CD4-positive, alpha-beta T cell (primary cell): ENCODE results near the gene NTRK2. TPM values are rescaled to one million over a fixed set of nuclear protein-coding genes. Genes with fewer than 3 reads are reported as not detected.

Source experiments
- ATAC-seq: fragments of 200-7000 bp; cut with Tn5 transposase; one replicate; pipeline ENCODE4 v1.10.0; 2022; ENCODE audit warnings: mild to moderate bottlenecking; ENCODE audit not compliant: poor library complexity
- CTCF ChIA-PET: fragments of 350-600 bp; sonication (Branson Sonifier 250); formaldehyde crosslinking; loops from one replicate; lab custom pipeline; 2021; ENCODE audit warnings: antibody characterized with exemption, inconsistent platforms; lab: Charles Lee
- POLR2A ChIA-PET: fragments of 350-600 bp; sonication (Branson Sonifier 250); formaldehyde crosslinking; loops from one replicate; lab custom pipeline; 2021; ENCODE audit warnings: antibody characterized with exemption, inconsistent platforms; lab: Charles Lee
- DNase-seq, 14 experiments: peaks; one replicate each; pipeline ENCODE4 v3.0.0-alpha.2; 2013 to 2020; ENCODE audit warnings: mixed read lengths in 2 of 14
- H3K27ac ChIP-seq, 2 donors: one replicate each; pipeline versions ENCODE4 v1.5.1 to v1.7.0; 2013; ENCODE audit warnings: low read length in 2 of 2, low read depth in 1 of 2, mild to moderate bottlenecking in 1 of 2
- H3K27me3 ChIP-seq, 2 experiments: 1 replicate in 1 of 2; 2 replicates in 1 of 2; pipeline versions ENCODE4 v1.6.1 to v1.7.0; 2013; ENCODE audit warnings: low read length in 2 of 2, control low read depth in 1 of 2, mild to moderate bottlenecking in 1 of 2, moderate library complexity in 1 of 2; ENCODE audit not compliant: insufficient read depth in 2 of 2, control insufficient read depth in 1 of 2
- H3K36me3 ChIP-seq: one replicate; pipeline ENCODE4 v1.6.1; 2013; ENCODE audit warnings: low read length, control low read depth; ENCODE audit not compliant: insufficient read depth
- H3K4me1 ChIP-seq: one replicate; pipeline ENCODE4 v1.6.1; 2013; ENCODE audit warnings: low read length, control low read depth; ENCODE audit not compliant: insufficient read depth
- H3K4me3 ChIP-seq: one replicate; pipeline ENCODE4 v1.5.1; 2013; ENCODE audit warnings: mild to moderate bottlenecking, low read length, moderate library complexity
- H3K9me3 ChIP-seq, 2 experiments: 1 replicate in 1 of 2; 2 replicates in 1 of 2; pipeline versions ENCODE4 v1.6.1 to v1.7.0; 2013; ENCODE audit warnings: low read length in 2 of 2, mild to moderate bottlenecking in 2 of 2, control low read depth in 1 of 2, moderate library complexity in 1 of 2; ENCODE audit not compliant: control insufficient read depth in 1 of 2, insufficient read depth in 1 of 2
- H3K27ac Mint-ChIP-seq: one replicate; pipeline ENCODE4 v1.8.0; 2020; ENCODE audit warnings: mixed read lengths
- H3K27me3 Mint-ChIP-seq: one replicate; pipeline ENCODE4 v1.8.0; 2021; ENCODE audit warnings: mixed read lengths
- H3K36me3 Mint-ChIP-seq: one replicate; pipeline ENCODE4 v1.8.0; 2021; ENCODE audit warnings: low read depth, mixed read lengths
- H3K4me1 Mint-ChIP-seq: one replicate; pipeline ENCODE4 v1.8.0; 2021; ENCODE audit warnings: low read depth, mixed read lengths
- H3K4me3 Mint-ChIP-seq: one replicate; pipeline ENCODE4 v1.8.0; 2020; ENCODE audit warnings: mild to moderate bottlenecking, mixed read lengths
- H3K9me3 Mint-ChIP-seq: one replicate; pipeline ENCODE4 v1.8.0; 2020; ENCODE audit warnings: mixed read lengths
- intact Hi-C, 2 experiments: fragments of 100-400 bp; cut with DNase I in 1 of 2; cut with micrococcal nuclease in 1 of 2; formaldehyde crosslinking; loops; one replicate each; pipeline versions ENCODE4 v1.15.1 to v1.9.0; 2023 to 2025; cut with DNase I, micrococcal nuclease
- total RNA-seq, 174 experiments: library from RNA in 2 of 174; stranded (reverse) in 2 of 174; gene quantifications; one replicate each; pipeline ENCODE4 v1.2.3 and lab custom pipeline; 2021 to 2026
- TF ChIP-seq, protein P1 (sequence below): fragments of 200-600 bp; IDR thresholded peaks from one replicate; pipeline ENCODE4 v1.8.0; 2022; ENCODE audit warnings: antibody characterized with exemption, mild to moderate bottlenecking

The NTRK2 gene
- total RNA-seq, 2 experiments from 2014 or later = 0.06 to 0.14 TPM

DNA sequence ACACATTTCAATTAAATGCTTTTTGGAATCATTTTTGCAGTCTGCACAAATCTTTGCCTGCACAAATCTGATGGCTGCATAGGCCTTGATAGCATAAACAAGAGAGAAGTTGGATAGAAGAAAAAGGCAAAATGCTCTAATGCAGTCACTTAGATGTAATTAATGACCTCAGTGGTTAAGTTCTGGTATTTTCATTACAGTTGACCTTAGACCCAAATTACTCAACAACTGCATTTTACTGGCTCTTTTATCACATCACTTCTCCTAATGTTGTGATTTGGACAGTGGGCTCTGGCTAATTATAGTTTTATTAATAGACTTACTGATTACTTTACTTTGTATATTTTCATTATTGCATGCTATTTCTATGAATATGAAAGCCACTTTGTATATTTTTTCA lies 34.3 kb downstream of the NTRK2 start:
- Mint-ChIP-seq H3K4me1 (no peaks in the 10 kb centered on the region), H3K27me3 (peaks cover 8% of the 10 kb centered on the region), H3K4me3 (no peak overlapping the region), H3K36me3 (no peaks in the 10 kb centered on the region), H3K9me3 (no peaks in the 10 kb centered on the region), H3K27ac (no peak overlapping the region)
- Histone ChIP-seq H3K9me3 (no peaks in the 10 kb centered on the region), H3K4me1 (no peaks in the 10 kb centered on the region), H3K27ac (no peak overlapping the region), H3K4me3 (no peak overlapping the region), H3K36me3 (no peaks in the 10 kb centered on the region), H3K27me3 (no peaks in the 10 kb centered on the region)
- DNase-seq = no peak
- no peak for ATAC-seq
- CTCF ChIA-PET = no interaction called here
- intact Hi-C loops = no loop called here
- POLR2A ChIA-PET = no interaction called here
- TF ChIP-seq, protein P1, sequence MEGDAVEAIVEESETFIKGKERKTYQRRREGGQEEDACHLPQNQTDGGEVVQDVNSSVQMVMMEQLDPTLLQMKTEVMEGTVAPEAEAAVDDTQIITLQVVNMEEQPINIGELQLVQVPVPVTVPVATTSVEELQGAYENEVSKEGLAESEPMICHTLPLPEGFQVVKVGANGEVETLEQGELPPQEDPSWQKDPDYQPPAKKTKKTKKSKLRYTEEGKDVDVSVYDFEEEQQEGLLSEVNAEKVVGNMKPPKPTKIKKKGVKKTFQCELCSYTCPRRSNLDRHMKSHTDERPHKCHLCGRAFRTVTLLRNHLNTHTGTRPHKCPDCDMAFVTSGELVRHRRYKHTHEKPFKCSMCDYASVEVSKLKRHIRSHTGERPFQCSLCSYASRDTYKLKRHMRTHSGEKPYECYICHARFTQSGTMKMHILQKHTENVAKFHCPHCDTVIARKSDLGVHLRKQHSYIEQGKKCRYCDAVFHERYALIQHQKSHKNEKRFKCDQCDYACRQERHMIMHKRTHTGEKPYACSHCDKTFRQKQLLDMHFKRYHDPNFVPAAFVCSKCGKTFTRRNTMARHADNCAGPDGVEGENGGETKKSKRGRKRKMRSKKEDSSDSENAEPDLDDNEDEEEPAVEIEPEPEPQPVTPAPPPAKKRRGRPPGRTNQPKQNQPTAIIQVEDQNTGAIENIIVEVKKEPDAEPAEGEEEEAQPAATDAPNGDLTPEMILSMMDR = no peak

DNA sequence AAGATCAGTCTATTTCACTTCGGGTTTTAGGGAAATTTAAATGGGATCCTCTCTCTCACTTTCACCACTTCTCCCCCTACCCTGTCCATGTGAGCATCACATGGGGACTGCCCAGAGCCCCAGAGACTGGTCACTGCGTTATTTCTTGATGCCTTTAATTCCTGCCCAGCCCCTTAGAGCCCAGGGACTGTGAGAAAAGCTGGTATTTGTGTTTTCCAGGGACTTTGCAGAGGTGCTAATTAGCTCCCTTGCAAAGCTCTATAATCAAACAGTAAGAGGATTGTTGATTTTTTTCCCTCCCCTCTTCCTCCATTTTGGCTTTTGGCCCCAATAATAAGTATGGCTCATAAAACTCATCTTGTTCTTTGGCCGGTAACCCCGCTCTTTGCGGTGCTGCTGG lies 35.6 kb downstream of the NTRK2 start:
- no peaks in the 10 kb centered on the region for H3K9me3 Mint-ChIP-seq

DNA sequence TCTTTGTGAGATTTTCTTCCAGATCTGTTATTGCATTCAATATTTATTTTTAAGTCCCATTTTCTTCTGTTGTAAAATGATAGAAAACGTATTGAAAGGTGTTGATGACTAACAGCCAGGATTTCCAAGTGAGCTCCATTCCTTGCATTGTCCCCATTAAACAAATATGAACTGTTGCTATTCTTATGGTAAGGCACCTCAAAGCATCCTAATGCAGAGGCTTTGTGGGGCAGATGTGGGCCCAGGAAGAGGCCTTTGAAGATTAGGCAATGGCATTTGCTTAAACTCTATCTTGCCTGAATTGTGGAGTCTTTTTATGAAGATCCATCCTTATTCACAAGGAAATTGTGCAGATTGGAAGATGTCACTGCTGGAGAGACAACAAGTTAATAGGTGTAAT lies 38.9 kb downstream of the NTRK2 start:
- intact Hi-C loops = no loop called here
- H3K27me3 ChIP-seq = no peaks in the 10 kb centered on the region
- no peaks in the 10 kb centered on the region for H3K9me3 Mint-ChIP-seq
- H3K27ac ChIP-seq = no peak overlapping the region
- H3K4me3 ChIP-seq = no peak overlapping the region
- TF ChIP-seq, protein P1 = no peak
- ChIA-PET CTCF (no interaction called here), POLR2A (no interaction called here)
- H3K36me3 ChIP-seq = no peaks in the 10 kb centered on the region
- H3K27me3 Mint-ChIP-seq = peaks cover 9% of the 10 kb centered on the region
- DNase-seq = no peak
- H3K4me3 Mint-ChIP-seq = no peak overlapping the region
- no peak for ATAC-seq
- H3K4me1 ChIP-seq = peaks cover 3% of the 10 kb centered on the region
- H3K4me1 Mint-ChIP-seq = no peaks in the 10 kb centered on the region
- no peak overlapping the region for H3K27ac Mint-ChIP-seq
- no peaks in the 10 kb centered on the region for H3K36me3 Mint-ChIP-seq
- no peaks in the 10 kb centered on the region for H3K9me3 ChIP-seq

More for the DNA sequence above, 35.6 kb downstream of the NTRK2 start:
- intact Hi-C loops = no loop called here
- Histone ChIP-seq H3K36me3 (no peaks in the 10 kb centered on the region), H3K27ac (no peak overlapping the region), H3K27me3 (no peaks in the 10 kb centered on the region), H3K4me3 (no peak overlapping the region), H3K4me1 (peaks cover 3% of the 10 kb centered on the region), H3K9me3 (no peaks in the 10 kb centered on the region)
- ChIA-PET POLR2A (no interaction called here), CTCF (no interaction called here)
- TF ChIP-seq, protein P1 = no peak
- no peak for ATAC-seq
- no peak overlapping the region for H3K27ac Mint-ChIP-seq
- no peaks in the 10 kb centered on the region for H3K4me1 Mint-ChIP-seq
- no peak overlapping the region for H3K4me3 Mint-ChIP-seq
- DNase-seq = no peak
- H3K36me3 Mint-ChIP-seq = no peaks in the 10 kb centered on the region
- peaks cover 6% of the 10 kb centered on the region for H3K27me3 Mint-ChIP-seq
